Activated CD4-positive, alpha-beta memory T cell treated with anti-CD3 and anti-CD28 coated beads, Interleukin-2, amount 10 ng/mL, durations not matched to agents 7 days and 5 days (primary cell): ENCODE results near the gene SLC4A4. TPM values are rescaled to one million over a fixed set of nuclear protein-coding genes. Genes with fewer than 3 reads are reported as not detected.

Experiments used
- CTCF ChIA-PET: fragments of 350-600 bp; sonication (Branson Sonifier 250); formaldehyde crosslinking; loops from one replicate; lab custom pipeline; 2021; ENCODE audit warnings: antibody characterized with exemption, inconsistent platforms; lab: Charles Lee
- POLR2A ChIA-PET: fragments of 350-600 bp; sonication (Branson Sonifier 250); formaldehyde crosslinking; loops from one replicate; lab custom pipeline; 2021; ENCODE audit warnings: antibody characterized with exemption; lab: Charles Lee
- DNase-seq: peaks from one replicate; pipeline ENCODE4 v3.0.0-alpha.2; 2020
- H3K27ac Mint-ChIP-seq: one replicate; pipeline ENCODE4 v1.8.0; 2021; ENCODE audit warnings: mild to moderate bottlenecking, mixed read lengths
- H3K27me3 Mint-ChIP-seq: one replicate; pipeline ENCODE4 v1.8.0; 2021; ENCODE audit warnings: mixed read lengths
- H3K36me3 Mint-ChIP-seq: one replicate; pipeline ENCODE4 v1.8.0; 2021; ENCODE audit warnings: low read depth, mixed read lengths
- H3K4me1 Mint-ChIP-seq: one replicate; pipeline ENCODE4 v1.8.0; 2021; ENCODE audit warnings: mixed read lengths
- H3K4me3 Mint-ChIP-seq: one replicate; pipeline ENCODE4 v1.8.0; 2021; ENCODE audit warnings: mild to moderate bottlenecking, mixed read lengths
- H3K9me3 Mint-ChIP-seq: one replicate; pipeline ENCODE4 v1.8.0; 2021; ENCODE audit warnings: mixed read lengths
- total RNA-seq, 2 experiments: library from RNA; stranded (reverse); gene quantifications; one replicate each; pipeline ENCODE4 v1.2.3, GENCODE V29; 2021

Gene SLC4A4
- 1 to 10 TPM; 2.3 to 3.1 TPM for total RNA-seq

GRCh38 chr4:71338846-71339593 is at the start of gene SLC4A4:
TSS of gene SLC4A4 (plus strand) at chr4:71339020.
- H3K36me3 Mint-ChIP-seq, result no peaks in the 10 kb centered on the region
- peaks cover 12% of the 10 kb centered on the region for H3K4me1 Mint-ChIP-seq
- H3K4me3 Mint-ChIP-seq, result no peak within 1 kb of the TSS
- no peak within 1 kb of the TSS for H3K27ac Mint-ChIP-seq
- H3K27me3 Mint-ChIP-seq, result peaks cover 5% of the 10 kb centered on the region
- CTCF ChIA-PET, result no interaction called here
- peak; percentile 20 for DNase-seq
- no peaks in the 10 kb centered on the region for H3K9me3 Mint-ChIP-seq
- POLR2A ChIA-PET, result no interaction called here

GRCh38 chr4:71290074-71290473 is 48.7 kb upstream of the SLC4A4 start:
- H3K27ac Mint-ChIP-seq, result no peak overlapping the region
- no peaks in the 10 kb centered on the region for H3K9me3 Mint-ChIP-seq
- POLR2A ChIA-PET, result no interaction called here
- no peaks in the 10 kb centered on the region for H3K27me3 Mint-ChIP-seq
- CTCF ChIA-PET, result interaction anchor here (1.6 kb wide), 1 partner anchor 14 kb away, joined by 5 read pairs; no protein-coding TSS in a partner anchor
- H3K36me3 Mint-ChIP-seq, result no peaks in the 10 kb centered on the region
- no peak for DNase-seq
- H3K4me1 Mint-ChIP-seq, result no peaks in the 10 kb centered on the region
- no peak overlapping the region for H3K4me3 Mint-ChIP-seq

- POLR2A ChIA-PET, result no interaction called here
- CTCF ChIA-PET, result interaction anchor here (1.6 kb wide), 1 partner anchor 14 kb away, joined by 5 read pairs; no protein-coding TSS in a partner anchor
- Mint-ChIP-seq H3K4me1 (no peaks in the 10 kb centered on the region), H3K36me3 (no peaks in the 10 kb centered on the region), H3K9me3 (no peaks in the 10 kb centered on the region), H3K27me3 (no peaks in the 10 kb centered on the region), H3K4me3 (no peak overlapping the region), H3K27ac (no peak overlapping the region)
- DNase-seq, result no peak
Measured at GRCh38 chr4:71290476-71290875, 48.3 kb upstream of the SLC4A4 start.

- ChIA-PET POLR2A (no interaction called here), CTCF (no interaction called here)
- H3K4me1 Mint-ChIP-seq, result no peaks in the 10 kb centered on the region
- no peak overlapping the region for H3K4me3 Mint-ChIP-seq
- no peak overlapping the region for H3K27ac Mint-ChIP-seq
- no peak for DNase-seq
- no peaks in the 10 kb centered on the region for H3K36me3 Mint-ChIP-seq
- H3K9me3 Mint-ChIP-seq, result no peaks in the 10 kb centered on the region
- peaks cover 2% of the 10 kb centered on the region for H3K27me3 Mint-ChIP-seq
Measured at GRCh38 chr4:71292228-71292627, 46.6 kb upstream of the SLC4A4 start.

GRCh38 chr4:71293705-71294104 is 45.1 kb upstream of the SLC4A4 start:
- H3K4me1 Mint-ChIP-seq, result no peaks in the 10 kb centered on the region
- no peaks in the 10 kb centered on the region for H3K36me3 Mint-ChIP-seq
- no peaks in the 10 kb centered on the region for H3K9me3 Mint-ChIP-seq
- no peak overlapping the region for H3K4me3 Mint-ChIP-seq
- peaks cover 2% of the 10 kb centered on the region for H3K27me3 Mint-ChIP-seq
- no peak for DNase-seq
- H3K27ac Mint-ChIP-seq, result no peak overlapping the region
- POLR2A ChIA-PET, result no interaction called here
- CTCF ChIA-PET, result no interaction called here

GRCh38 chr4:71294301-71294700 is 44.5 kb upstream of the SLC4A4 start:
- H3K36me3 Mint-ChIP-seq, result no peaks in the 10 kb centered on the region
- ChIA-PET POLR2A (no interaction called here), CTCF (no interaction called here)
- no peaks in the 10 kb centered on the region for H3K4me1 Mint-ChIP-seq
- no peaks in the 10 kb centered on the region for H3K9me3 Mint-ChIP-seq
- peaks cover 2% of the 10 kb centered on the region for H3K27me3 Mint-ChIP-seq
- H3K4me3 Mint-ChIP-seq, result no peak overlapping the region
- DNase-seq, result no peak
- no peak overlapping the region for H3K27ac Mint-ChIP-seq

GRCh38 chr4:71296945-71297344 is 41.9 kb upstream of the SLC4A4 start:
- Mint-ChIP-seq H3K9me3 (no peaks in the 10 kb centered on the region), H3K4me3 (no peak overlapping the region), H3K36me3 (no peaks in the 10 kb centered on the region), H3K27me3 (peaks cover 2% of the 10 kb centered on the region), H3K27ac (no peak overlapping the region), H3K4me1 (no peaks in the 10 kb centered on the region)
- CTCF ChIA-PET, result no interaction called here
- POLR2A ChIA-PET, result no interaction called here
- DNase-seq, result no peak

GRCh38 chr4:71300362-71300761 is 38.5 kb upstream of the SLC4A4 start:
- no peaks in the 10 kb centered on the region for H3K4me1 Mint-ChIP-seq
- CTCF ChIA-PET, result no interaction called here
- POLR2A ChIA-PET, result no interaction called here
- no peak for DNase-seq
- peaks cover 2% of the 10 kb centered on the region for H3K27me3 Mint-ChIP-seq
- no peak overlapping the region for H3K27ac Mint-ChIP-seq
- no peaks in the 10 kb centered on the region for H3K36me3 Mint-ChIP-seq
- no peaks in the 10 kb centered on the region for H3K9me3 Mint-ChIP-seq
- no peak overlapping the region for H3K4me3 Mint-ChIP-seq

GRCh38 chr4:71300964-71301363 is 37.9 kb upstream of the SLC4A4 start:
- Mint-ChIP-seq H3K36me3 (no peaks in the 10 kb centered on the region), H3K27me3 (peaks cover 2% of the 10 kb centered on the region), H3K27ac (no peak overlapping the region), H3K4me1 (peaks cover 2% of the 10 kb centered on the region), H3K4me3 (no peak overlapping the region), H3K9me3 (no peaks in the 10 kb centered on the region)
- CTCF ChIA-PET, result no interaction called here
- POLR2A ChIA-PET, result no interaction called here
- no peak for DNase-seq

- POLR2A ChIA-PET, result no interaction called here
- CTCF ChIA-PET, result interaction anchor here (1.5 kb wide), 1 partner anchor 13 kb away, joined by 5 read pairs; no protein-coding TSS in a partner anchor
- H3K27ac Mint-ChIP-seq, result no peak overlapping the region
- H3K36me3 Mint-ChIP-seq, result no peaks in the 10 kb centered on the region
- DNase-seq, result no peak
- no peak overlapping the region for H3K4me3 Mint-ChIP-seq
- no peaks in the 10 kb centered on the region for H3K27me3 Mint-ChIP-seq
- peaks cover under 1% of the 10 kb centered on the region for H3K9me3 Mint-ChIP-seq
- H3K4me1 Mint-ChIP-seq, result peaks cover 2% of the 10 kb centered on the region
Measured at GRCh38 chr4:71303287-71303686, 35.5 kb upstream of the SLC4A4 start.

- H3K27me3 Mint-ChIP-seq, result no peaks in the 10 kb centered on the region
- H3K9me3 Mint-ChIP-seq, result peaks cover 2% of the 10 kb centered on the region
- no peaks in the 10 kb centered on the region for H3K36me3 Mint-ChIP-seq
- no peak for DNase-seq
- no peak overlapping the region for H3K27ac Mint-ChIP-seq
- ChIA-PET POLR2A (no interaction called here), CTCF (interaction anchor here (1.5 kb wide), 1 partner anchor 13 kb away, joined by 5 read pairs; no protein-coding TSS in a partner anchor)
- H3K4me3 Mint-ChIP-seq, result no peak overlapping the region
- H3K4me1 Mint-ChIP-seq, result peaks cover 2% of the 10 kb centered on the region
Measured at GRCh38 chr4:71303850-71304249, 35.0 kb upstream of the SLC4A4 start.

- Mint-ChIP-seq H3K27ac (no peak overlapping the region), H3K9me3 (peaks cover 2% of the 10 kb centered on the region), H3K36me3 (no peaks in the 10 kb centered on the region), H3K4me1 (peaks cover 2% of the 10 kb centered on the region), H3K27me3 (no peaks in the 10 kb centered on the region), H3K4me3 (no peak overlapping the region)
- POLR2A ChIA-PET, result no interaction called here
- no peak for DNase-seq
- CTCF ChIA-PET, result interaction anchor here (1.5 kb wide), 1 partner anchor 14 kb away, joined by 5 read pairs; no protein-coding TSS in a partner anchor
Measured at GRCh38 chr4:71304289-71304850, 34.5 kb upstream of the SLC4A4 start.

- Mint-ChIP-seq H3K4me1 (peaks cover 2% of the 10 kb centered on the region), H3K27ac (no peak overlapping the region), H3K4me3 (no peak overlapping the region), H3K27me3 (no peaks in the 10 kb centered on the region), H3K9me3 (peaks cover 6% of the 10 kb centered on the region), H3K36me3 (no peaks in the 10 kb centered on the region)
- ChIA-PET POLR2A (no interaction called here), CTCF (no interaction called here)
- DNase-seq, result no peak
Measured at GRCh38 chr4:71307729-71308128, 31.1 kb upstream of the SLC4A4 start.
